Measurements from ENCODE around the gene PIK3R5. TPM values are rescaled to one million over a fixed set of nuclear protein-coding genes. Genes with fewer than 3 reads are reported as not detected.
"Not testable (repeated sequence)": the region's sequence is repeated elsewhere in the genome, so short reads cannot be mapped to it uniquely, and the experiment has no call there.

Gene PIK3R5
- total RNA-seq, 1 donor from 2014 or later: 0.29 TPM

GRCh38 chr17:8888704-8889302 lies 76.7 kb downstream of the PIK3R5 start:
- Mint-ChIP-seq H3K27ac (no peak overlapping the region), H3K9me3 (no peaks in the 10 kb centered on the region), H3K36me3 (no peaks in the 10 kb centered on the region), H3K4me1 (ENCODE audit: unreplicated experiment) (no peaks in the 10 kb centered on the region), H3K27me3 (peaks cover 3% of the 10 kb centered on the region), H3K4me3 (no peak overlapping the region)
- no peak for TF ChIP-seq CTCF (conservative IDR thresholded peaks at IDR 0.05)
- no peak for DNase-seq (ENCODE audit: extremely low spot score, unreplicated experiment)

GRCh38 chr17:8887834-8888703 lies 77.4 kb downstream of the PIK3R5 start:
- H3K4me1 Mint-ChIP-seq (ENCODE audit: unreplicated experiment): no peaks in the 10 kb centered on the region
- H3K36me3 Mint-ChIP-seq: no peaks in the 10 kb centered on the region
- peak; percentile 50 for TF ChIP-seq CTCF (conservative IDR thresholded peaks at IDR 0.05)
- no peak overlapping the region for H3K27ac Mint-ChIP-seq
- peaks cover 3% of the 10 kb centered on the region for H3K27me3 Mint-ChIP-seq
- H3K4me3 Mint-ChIP-seq: no peak overlapping the region
- no peaks in the 10 kb centered on the region for H3K9me3 Mint-ChIP-seq
- DNase-seq (ENCODE audit: extremely low spot score, unreplicated experiment): no peak

- H3K9me3 Mint-ChIP-seq: no peaks in the 10 kb centered on the region
- H3K27ac Mint-ChIP-seq: no peak overlapping the region
- no peak for DNase-seq (ENCODE audit: extremely low spot score, unreplicated experiment)
- TF ChIP-seq CTCF (conservative IDR thresholded peaks at IDR 0.05): no peak
- peaks cover 3% of the 10 kb centered on the region for H3K27me3 Mint-ChIP-seq
- H3K36me3 Mint-ChIP-seq: no peaks in the 10 kb centered on the region
- H3K4me1 Mint-ChIP-seq (ENCODE audit: unreplicated experiment): no peaks in the 10 kb centered on the region
- no peak overlapping the region for H3K4me3 Mint-ChIP-seq
Observed at GRCh38 chr17:8887301-8887700, 78.2 kb downstream of the PIK3R5 start.

- Mint-ChIP-seq H3K4me1 (ENCODE audit: unreplicated experiment) (no peaks in the 10 kb centered on the region), H3K36me3 (no peaks in the 10 kb centered on the region), H3K27me3 (peaks cover 3% of the 10 kb centered on the region), H3K9me3 (no peaks in the 10 kb centered on the region), H3K27ac (no peak overlapping the region), H3K4me3 (no peak overlapping the region)
- TF ChIP-seq CTCF (conservative IDR thresholded peaks at IDR 0.05): no peak
- no peak for DNase-seq (ENCODE audit: extremely low spot score, unreplicated experiment)
Observed at GRCh38 chr17:8885967-8886684, 79.4 kb downstream of the PIK3R5 start.

- not testable (repeated sequence) for H3K9me3 Mint-ChIP-seq; H3K27ac Mint-ChIP-seq; H3K27me3 Mint-ChIP-seq; H3K4me3 Mint-ChIP-seq; H3K4me1 Mint-ChIP-seq (ENCODE audit: unreplicated experiment); DNase-seq (ENCODE audit: extremely low spot score, unreplicated experiment); H3K36me3 Mint-ChIP-seq
Observed at GRCh38 chr17:8885163-8885966, 80.1 kb downstream of the PIK3R5 start.
